D341Med (cell line): ENCODE data around the gene CCBE1.

Experiments used
- DNase-seq: peaks from one replicate; pipeline ENCODE4 v3.0.0; 2012; ENCODE audit warnings: low spot score

Gene CCBE1

GRCh38 chr18:59617468-59617932, 79.7 kb downstream of the CCBE1 start:
- no peak for DNase-seq

- no peak for DNase-seq
Measured at GRCh38 chr18:59616501-59616900, 80.7 kb downstream of the CCBE1 start.

GRCh38 chr18:59613903-59614302, 83.3 kb downstream of the CCBE1 start:
- no peak for DNase-seq

- DNase-seq: no peak
Measured at GRCh38 chr18:59612381-59612780, 84.8 kb downstream of the CCBE1 start.

GRCh38 chr18:59610546-59611140, 86.6 kb downstream of the CCBE1 start:
- no peak for DNase-seq

- no peak for DNase-seq
Measured at GRCh38 chr18:59609654-59610053, 87.6 kb downstream of the CCBE1 start.

- DNase-seq: no peak
Measured at GRCh38 chr18:59607471-59607870, 89.8 kb downstream of the CCBE1 start.

- DNase-seq: no peak
Measured at GRCh38 chr18:59607078-59607379, 90.2 kb downstream of the CCBE1 start.

- DNase-seq: no peak
Measured at GRCh38 chr18:59606193-59607077, 90.8 kb downstream of the CCBE1 start.

GRCh38 chr18:59605633-59606192, 91.5 kb downstream of the CCBE1 start:
- DNase-seq: no peak

GRCh38 chr18:59604877-59605276, 92.3 kb downstream of the CCBE1 start:
- DNase-seq: no peak

GRCh38 chr18:59597049-59597448, 100.2 kb downstream of the CCBE1 start:
- DNase-seq: no peak

- DNase-seq: no peak
Measured at GRCh38 chr18:59593291-59593717, 103.9 kb downstream of the CCBE1 start.

GRCh38 chr18:59592624-59593023, 104.6 kb downstream of the CCBE1 start:
- no peak for DNase-seq

GRCh38 chr18:59582395-59582794, 114.8 kb downstream of the CCBE1 start:
- no peak for DNase-seq

- DNase-seq: no peak
Measured at GRCh38 chr18:59579509-59579908, 117.7 kb downstream of the CCBE1 start.

- DNase-seq: no peak
Measured at GRCh38 chr18:59577386-59577655, 119.9 kb downstream of the CCBE1 start.

GRCh38 chr18:59576541-59577385, 120.5 kb downstream of the CCBE1 start:
- no peak for DNase-seq

- no peak for DNase-seq
Measured at GRCh38 chr18:59575995-59576394, 121.2 kb downstream of the CCBE1 start.

GRCh38 chr18:59573962-59574361, 123.3 kb downstream of the CCBE1 start:
- DNase-seq: no peak

- no peak for DNase-seq
Measured at GRCh38 chr18:59571902-59572301, 125.3 kb downstream of the CCBE1 start.

- DNase-seq: no peak
Measured at GRCh38 chr18:59570796-59571195, 126.4 kb downstream of the CCBE1 start.
